ENCODE measurements around the gene RXRA.

Gene RXRA

DNA sequence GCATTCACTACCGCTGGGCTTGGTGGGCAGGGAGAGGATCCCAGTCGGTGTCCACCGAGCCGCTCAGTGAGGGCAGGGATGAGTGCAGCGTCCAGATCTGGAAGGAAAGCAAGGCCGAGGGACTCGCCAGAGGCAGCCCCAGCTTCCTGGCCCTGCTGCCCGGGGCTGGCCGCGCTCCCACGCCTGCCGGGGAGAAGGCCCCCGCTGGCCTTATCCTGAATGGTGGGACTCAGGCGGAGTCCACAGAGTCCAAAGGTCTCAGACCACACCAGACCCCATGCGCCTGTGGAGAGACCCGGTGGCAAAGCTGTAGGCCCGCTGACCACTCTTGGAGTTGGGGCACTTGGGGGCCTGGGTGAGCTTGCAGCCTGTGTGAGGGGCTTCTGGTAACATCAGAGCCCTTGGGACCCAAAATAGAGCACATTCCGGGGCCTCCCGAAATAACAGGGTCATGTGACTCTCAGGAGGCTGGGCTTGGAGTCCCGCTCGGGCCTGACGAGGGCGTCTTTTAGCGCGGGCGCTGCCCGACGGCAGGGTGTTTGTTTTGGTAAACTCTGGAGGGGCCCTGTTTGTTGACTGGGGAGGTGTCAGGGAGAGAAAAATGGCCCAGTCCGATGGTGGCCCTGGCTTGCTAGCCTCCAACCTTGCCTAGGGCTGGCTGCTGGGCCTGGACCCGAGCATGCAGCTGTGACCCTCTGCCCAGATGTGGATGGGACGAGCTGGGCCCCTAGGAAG lies 2.8 kb downstream of the RXRA start:
- Histone ChIP-seq H3K9ac (ENCODE audit: low read length) (no peak overlapping the region), H3K36me3 (ENCODE audit: insufficient read depth, low read length) (no peaks in the 10 kb centered on the region), H3K27me3 (ENCODE audit: insufficient read depth, low read length) (no peaks in the 10 kb centered on the region), H3K4me1 (ENCODE audit: insufficient read depth, low read length, severe bottlenecking) (peaks cover 6% of the 10 kb centered on the region), H3K9me3 (ENCODE audit: low read length) (no peaks in the 10 kb centered on the region), H4K20me1 (ENCODE audit: insufficient read depth, low read length) (no peaks in the 10 kb centered on the region), H3K4me2 (ENCODE audit: low read length) (no peak overlapping the region), H3K79me2 (ENCODE audit: insufficient read depth, low read length) (no peaks in the 10 kb centered on the region), H3K4me3 (ENCODE audit: low read depth, low read length, poor library complexity, severe bottlenecking) (no peak overlapping the region), H2AFZ (ENCODE audit: low read length) (no peak overlapping the region), H3F3A (ENCODE audit: insufficient read depth, low read length) (no peaks in the 10 kb centered on the region), H3K9me2 (ENCODE audit: low read depth, low read length) (no peaks in the 10 kb centered on the region), H3K27ac (ENCODE audit: low read depth, low read length, poor library complexity, severe bottlenecking) (no peak overlapping the region)
- TF ChIP-seq, protein P1, sequence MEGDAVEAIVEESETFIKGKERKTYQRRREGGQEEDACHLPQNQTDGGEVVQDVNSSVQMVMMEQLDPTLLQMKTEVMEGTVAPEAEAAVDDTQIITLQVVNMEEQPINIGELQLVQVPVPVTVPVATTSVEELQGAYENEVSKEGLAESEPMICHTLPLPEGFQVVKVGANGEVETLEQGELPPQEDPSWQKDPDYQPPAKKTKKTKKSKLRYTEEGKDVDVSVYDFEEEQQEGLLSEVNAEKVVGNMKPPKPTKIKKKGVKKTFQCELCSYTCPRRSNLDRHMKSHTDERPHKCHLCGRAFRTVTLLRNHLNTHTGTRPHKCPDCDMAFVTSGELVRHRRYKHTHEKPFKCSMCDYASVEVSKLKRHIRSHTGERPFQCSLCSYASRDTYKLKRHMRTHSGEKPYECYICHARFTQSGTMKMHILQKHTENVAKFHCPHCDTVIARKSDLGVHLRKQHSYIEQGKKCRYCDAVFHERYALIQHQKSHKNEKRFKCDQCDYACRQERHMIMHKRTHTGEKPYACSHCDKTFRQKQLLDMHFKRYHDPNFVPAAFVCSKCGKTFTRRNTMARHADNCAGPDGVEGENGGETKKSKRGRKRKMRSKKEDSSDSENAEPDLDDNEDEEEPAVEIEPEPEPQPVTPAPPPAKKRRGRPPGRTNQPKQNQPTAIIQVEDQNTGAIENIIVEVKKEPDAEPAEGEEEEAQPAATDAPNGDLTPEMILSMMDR (IDR thresholded peaks at IDR 0.05; ENCODE audit: low read length), result no peak
- TF ChIP-seq EZH2 (IDR thresholded peaks at IDR 0.05; ENCODE audit: borderline replicate concordance, low read length), result no peak

DNA sequence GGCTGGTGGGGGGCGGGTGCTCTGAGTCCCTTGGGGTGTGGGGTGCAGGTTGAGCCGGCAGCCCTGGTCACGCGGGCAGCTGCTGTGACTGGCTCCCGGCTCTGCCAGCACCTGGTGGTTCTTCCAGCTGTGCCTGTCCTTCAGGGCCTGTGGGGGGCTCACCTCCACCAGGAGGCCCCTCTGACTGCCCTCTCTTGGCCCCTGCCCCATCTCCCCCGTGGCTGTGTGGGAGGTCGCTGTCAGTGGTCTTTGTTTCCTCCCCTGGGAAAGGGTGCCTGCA lies 3.3 kb downstream of the RXRA start:
- Histone ChIP-seq H4K20me1 (ENCODE audit: insufficient read depth, low read length) (no peaks in the 10 kb centered on the region), H2AFZ (ENCODE audit: low read length) (no peak overlapping the region), H3K36me3 (ENCODE audit: insufficient read depth, low read length) (no peaks in the 10 kb centered on the region), H3K4me3 (ENCODE audit: low read depth, low read length, poor library complexity, severe bottlenecking) (no peak overlapping the region), H3K79me2 (ENCODE audit: insufficient read depth, low read length) (no peaks in the 10 kb centered on the region), H3F3A (ENCODE audit: insufficient read depth, low read length) (no peaks in the 10 kb centered on the region), H3K27me3 (ENCODE audit: insufficient read depth, low read length) (no peaks in the 10 kb centered on the region), H3K4me2 (ENCODE audit: low read length) (no peak overlapping the region), H3K27ac (ENCODE audit: low read depth, low read length, poor library complexity, severe bottlenecking) (no peak overlapping the region), H3K9me3 (ENCODE audit: low read length) (no peaks in the 10 kb centered on the region), H3K9ac (ENCODE audit: low read length) (no peak overlapping the region), H3K9me2 (ENCODE audit: low read depth, low read length) (no peaks in the 10 kb centered on the region), H3K4me1 (ENCODE audit: insufficient read depth, low read length, severe bottlenecking) (peaks cover 6% of the 10 kb centered on the region)
- no peak for TF ChIP-seq EZH2 (IDR thresholded peaks at IDR 0.05; ENCODE audit: borderline replicate concordance, low read length)
- TF ChIP-seq, protein P1 (IDR thresholded peaks at IDR 0.05; ENCODE audit: low read length), result no peak

DNA sequence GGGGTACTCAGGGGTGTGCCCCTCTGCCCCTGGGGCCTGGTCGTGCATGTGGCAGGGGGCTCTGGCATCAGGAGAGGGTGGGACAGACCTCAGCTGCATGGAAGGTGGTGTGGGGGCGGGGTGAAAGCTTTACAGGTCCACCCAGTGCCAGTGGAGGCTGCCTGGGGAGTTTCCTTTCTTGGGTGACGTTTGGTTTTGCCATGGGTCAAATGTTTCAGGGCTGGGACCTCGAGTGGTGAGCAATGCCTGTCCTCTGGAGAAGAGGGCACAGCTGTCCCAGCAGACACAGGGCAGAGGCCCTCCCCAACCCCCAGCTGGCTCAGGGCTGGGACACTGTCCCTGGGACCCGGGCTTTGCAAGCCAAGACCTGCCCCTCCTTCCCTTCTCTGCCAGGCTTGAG lies 3.6 kb downstream of the RXRA start:
- Histone ChIP-seq H3K27ac (ENCODE audit: low read depth, low read length, poor library complexity, severe bottlenecking) (no peak overlapping the region), H3K79me2 (ENCODE audit: insufficient read depth, low read length) (no peaks in the 10 kb centered on the region), H2AFZ (ENCODE audit: low read length) (no peak overlapping the region), H3K4me1 (ENCODE audit: insufficient read depth, low read length, severe bottlenecking) (peaks cover 6% of the 10 kb centered on the region), H3K4me2 (ENCODE audit: low read length) (no peak overlapping the region), H3K4me3 (ENCODE audit: low read depth, low read length, poor library complexity, severe bottlenecking) (no peak overlapping the region), H4K20me1 (ENCODE audit: insufficient read depth, low read length) (no peaks in the 10 kb centered on the region), H3F3A (ENCODE audit: insufficient read depth, low read length) (no peaks in the 10 kb centered on the region), H3K9ac (ENCODE audit: low read length) (no peak overlapping the region), H3K9me2 (ENCODE audit: low read depth, low read length) (no peaks in the 10 kb centered on the region), H3K9me3 (ENCODE audit: low read length) (no peaks in the 10 kb centered on the region), H3K36me3 (ENCODE audit: insufficient read depth, low read length) (no peaks in the 10 kb centered on the region), H3K27me3 (ENCODE audit: insufficient read depth, low read length) (no peaks in the 10 kb centered on the region)
- TF ChIP-seq EZH2 (IDR thresholded peaks at IDR 0.05; ENCODE audit: borderline replicate concordance, low read length), result no peak
- TF ChIP-seq, protein P1 (IDR thresholded peaks at IDR 0.05; ENCODE audit: low read length), result no peak
